ENCODE measurements around the gene PCDHGB4.
A peak's percentile ranks its signal among the peaks of the same experiment; 100 is the strongest.

The PCDHGB4 gene

DNA sequence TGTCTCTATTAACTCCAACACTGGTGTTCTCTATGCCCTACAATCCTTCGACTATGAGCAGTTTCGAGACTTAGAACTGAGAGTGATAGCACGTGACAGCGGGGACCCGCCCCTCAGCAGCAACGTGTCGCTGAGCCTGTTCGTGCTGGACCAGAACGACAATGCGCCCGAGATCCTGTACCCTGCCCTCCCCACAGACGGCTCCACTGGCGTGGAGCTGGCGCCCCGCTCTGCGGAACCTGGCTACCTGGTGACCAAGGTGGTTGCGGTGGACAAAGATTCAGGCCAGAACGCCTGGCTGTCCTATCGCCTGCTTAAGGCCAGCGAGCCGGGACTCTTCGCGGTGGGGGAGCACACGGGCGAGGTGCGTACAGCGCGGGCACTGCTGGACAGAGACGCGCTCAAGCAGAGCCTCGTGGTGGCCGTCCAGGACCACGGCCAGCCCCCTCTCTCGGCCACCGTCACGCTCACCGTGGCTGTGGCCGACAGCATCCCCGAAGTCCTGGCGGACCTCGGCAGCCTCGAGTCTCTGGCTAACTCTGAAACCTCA lies 35.3 kb downstream of the PCDHGB4 start:
- Histone ChIP-seq H3K4me2 (ENCODE audit: low read length) (no peak overlapping the region), H3K79me2 (ENCODE audit: control insufficient read depth, low read length) (no peaks in the 10 kb centered on the region), H3K27ac (ENCODE audit: low read depth, low read length) (no peak overlapping the region), H3K9me2 (replicated peaks; ENCODE audit: control insufficient read depth, low read length) (no peaks in the 10 kb centered on the region), H3K4me3 (ENCODE audit: low read length) (no peak overlapping the region), H3K27me3 (ENCODE audit: control insufficient read depth, low read length) (no peaks in the 10 kb centered on the region), H3K4me1 (ENCODE audit: control insufficient read depth, low read length) (0 out of 2 replicates have a peak, but pooled peaks cover 3% of the 10 kb centered on the region), H4K20me1 (ENCODE audit: control insufficient read depth, insufficient read depth, low read depth, low read length) (no peaks in the 10 kb centered on the region), H3K9me3 (ENCODE audit: control insufficient read depth, insufficient read depth, low read length) (peaks cover 42% of the 10 kb centered on the region; the same call in 1 of the 2 replicates), H3F3A (ENCODE audit: control insufficient read depth, insufficient read depth) (no peaks in the 10 kb centered on the region; the same call in 1 of the 2 replicates), H3K36me3 (ENCODE audit: control insufficient read depth, low read length) (peaks cover 11% of the 10 kb centered on the region; the same call in 1 of the 2 replicates)
- no peak for TF ChIP-seq EZH2phosphoT487 (IDR thresholded peaks at IDR 0.05; ENCODE audit: borderline replicate concordance, low read length)
- TF ChIP-seq, protein P1, sequence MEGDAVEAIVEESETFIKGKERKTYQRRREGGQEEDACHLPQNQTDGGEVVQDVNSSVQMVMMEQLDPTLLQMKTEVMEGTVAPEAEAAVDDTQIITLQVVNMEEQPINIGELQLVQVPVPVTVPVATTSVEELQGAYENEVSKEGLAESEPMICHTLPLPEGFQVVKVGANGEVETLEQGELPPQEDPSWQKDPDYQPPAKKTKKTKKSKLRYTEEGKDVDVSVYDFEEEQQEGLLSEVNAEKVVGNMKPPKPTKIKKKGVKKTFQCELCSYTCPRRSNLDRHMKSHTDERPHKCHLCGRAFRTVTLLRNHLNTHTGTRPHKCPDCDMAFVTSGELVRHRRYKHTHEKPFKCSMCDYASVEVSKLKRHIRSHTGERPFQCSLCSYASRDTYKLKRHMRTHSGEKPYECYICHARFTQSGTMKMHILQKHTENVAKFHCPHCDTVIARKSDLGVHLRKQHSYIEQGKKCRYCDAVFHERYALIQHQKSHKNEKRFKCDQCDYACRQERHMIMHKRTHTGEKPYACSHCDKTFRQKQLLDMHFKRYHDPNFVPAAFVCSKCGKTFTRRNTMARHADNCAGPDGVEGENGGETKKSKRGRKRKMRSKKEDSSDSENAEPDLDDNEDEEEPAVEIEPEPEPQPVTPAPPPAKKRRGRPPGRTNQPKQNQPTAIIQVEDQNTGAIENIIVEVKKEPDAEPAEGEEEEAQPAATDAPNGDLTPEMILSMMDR (IDR thresholded peaks at IDR 0.05; ENCODE audit: low read depth, low read length, poor library complexity, severe bottlenecking) = no peak

DNA sequence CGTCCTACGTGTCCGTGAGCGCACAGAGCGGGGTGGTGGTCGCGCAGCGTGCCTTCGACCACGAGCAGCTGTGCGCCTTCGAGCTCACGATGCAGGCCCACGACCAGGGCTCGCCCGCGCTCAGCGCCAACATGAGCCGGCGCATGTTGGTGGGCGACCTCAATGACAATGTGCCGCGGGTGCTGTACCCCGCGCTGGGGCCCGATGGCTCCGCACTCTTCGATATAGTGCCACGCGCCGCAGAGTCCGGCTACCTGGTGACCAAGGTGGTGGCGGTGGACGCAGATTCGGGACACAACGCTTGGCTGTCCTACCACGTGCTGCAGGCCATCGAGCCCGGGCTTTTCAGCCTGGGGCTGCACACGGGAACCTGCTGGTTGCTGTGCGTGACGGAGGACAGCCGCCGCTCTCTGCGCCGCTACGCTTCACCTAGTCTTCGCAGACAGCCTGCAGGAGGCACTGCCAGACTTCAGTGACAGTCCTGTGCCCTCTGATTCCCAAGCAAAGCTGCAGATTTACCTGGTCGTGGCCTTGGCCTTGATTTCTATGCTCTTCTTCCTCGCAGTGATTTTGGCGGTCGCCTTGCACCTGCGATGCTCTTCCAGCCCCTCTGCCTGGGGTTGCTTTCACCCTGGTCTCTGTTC lies 40.4 kb downstream of the PCDHGB4 start:
- Histone ChIP-seq H3K27me3 (ENCODE audit: control insufficient read depth, low read length) (no peaks in the 10 kb centered on the region), H3K9me3 (ENCODE audit: control insufficient read depth, insufficient read depth, low read length) (peaks cover 19% of the 10 kb centered on the region)

DNA sequence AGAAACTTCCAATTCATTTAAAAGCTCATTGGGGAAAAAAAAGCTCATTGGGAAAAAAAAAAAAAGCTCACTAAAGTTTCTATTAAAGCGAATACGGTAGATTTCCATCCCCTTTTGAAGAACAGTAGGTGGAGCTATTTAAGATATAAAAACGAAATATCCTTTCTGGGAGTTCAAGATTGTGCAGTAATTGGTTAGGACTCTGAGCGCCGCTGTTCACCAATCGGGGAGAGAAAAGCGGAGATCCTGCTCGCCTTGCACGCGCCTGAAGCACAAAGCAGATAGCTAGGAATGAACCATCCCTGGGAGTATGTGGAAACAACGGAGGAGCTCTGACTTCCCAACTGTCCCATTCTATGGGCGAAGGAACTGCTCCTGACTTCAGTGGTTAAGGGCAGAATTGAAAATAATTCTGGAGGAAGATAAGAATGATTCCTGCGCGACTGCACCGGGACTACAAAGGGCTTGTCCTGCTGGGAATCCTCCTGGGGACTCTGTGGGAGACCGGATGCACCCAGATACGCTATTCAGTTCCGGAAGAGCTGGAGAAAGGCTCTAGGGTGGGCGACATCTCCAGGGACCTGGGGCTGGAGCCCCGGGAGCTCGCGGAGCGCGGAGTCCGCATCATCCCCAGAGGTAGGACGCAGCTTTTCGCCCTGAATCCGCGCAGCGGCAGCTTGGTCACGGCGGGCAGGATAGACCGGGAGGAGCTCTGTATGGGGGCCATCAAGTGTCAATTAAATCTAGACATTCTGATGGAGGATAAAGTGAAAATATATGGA lies 43.0 kb downstream of the PCDHGB4 start, which contains the start of gene PCDHGA12:
PCDHGA12 (plus strand) TSS at position 176 of the 782 bp plus-strand sequence; CDS start at position 429, 253 bp downstream.
- Histone ChIP-seq H3K9me3 (ENCODE audit: control insufficient read depth, insufficient read depth, low read length) (peaks cover 18% of the 10 kb centered on the region), H3K79me2 (ENCODE audit: control insufficient read depth, low read length) (no peaks in the 10 kb centered on the region), H3K4me2 (ENCODE audit: low read length) (peak within 1 kb of the TSS; percentile 60), H3F3A (ENCODE audit: control insufficient read depth, insufficient read depth) (0 out of 2 replicates have a peak, but pooled peaks cover 6% of the 10 kb centered on the region), H3K36me3 (ENCODE audit: control insufficient read depth, low read length) (peaks cover 24% of the 10 kb centered on the region), H4K20me1 (ENCODE audit: control insufficient read depth, insufficient read depth, low read depth, low read length) (no peaks in the 10 kb centered on the region), H3K9me2 (replicated peaks; ENCODE audit: control insufficient read depth, low read length) (no peaks in the 10 kb centered on the region), H3K4me1 (ENCODE audit: control insufficient read depth, low read length) (0 out of 2 replicates have a peak, but pooled peaks cover 3% of the 10 kb centered on the region), H3K27ac (ENCODE audit: low read depth, low read length) (0 out of 2 replicates have a peak within 1 kb of the TSS, but pooled peaks have one; percentile 5), H3K27me3 (ENCODE audit: control insufficient read depth, low read length) (no peaks in the 10 kb centered on the region), H3K4me3 (ENCODE audit: low read length) (peak within 1 kb of the TSS; percentile 69)
- TF ChIP-seq EZH2phosphoT487 (IDR thresholded peaks at IDR 0.05; ENCODE audit: borderline replicate concordance, low read length) = no peak
- TF ChIP-seq, protein P1 (IDR thresholded peaks at IDR 0.05; ENCODE audit: low read depth, low read length, poor library complexity, severe bottlenecking) = peak; percentile 73

More for the DNA sequence above, 40.4 kb downstream of the PCDHGB4 start:
- no peak overlapping the region for H3K4me3 ChIP-seq (ENCODE audit: low read length)
- H4K20me1 ChIP-seq (ENCODE audit: control insufficient read depth, insufficient read depth, low read depth, low read length) = no peaks in the 10 kb centered on the region
- H3K4me2 ChIP-seq (ENCODE audit: low read length) = no peak overlapping the region
- TF ChIP-seq, protein P1 (IDR thresholded peaks at IDR 0.05; ENCODE audit: low read depth, low read length, poor library complexity, severe bottlenecking) = no peak
- no peak for TF ChIP-seq EZH2phosphoT487 (IDR thresholded peaks at IDR 0.05; ENCODE audit: borderline replicate concordance, low read length)
- H3K4me1 ChIP-seq (ENCODE audit: control insufficient read depth, low read length) = 0 out of 2 replicates have a peak, but pooled peaks cover 3% of the 10 kb centered on the region
- peaks cover 24% of the 10 kb centered on the region for H3K36me3 ChIP-seq (ENCODE audit: control insufficient read depth, low read length)
- H3F3A ChIP-seq (ENCODE audit: control insufficient read depth, insufficient read depth) = peaks cover 6% of the 10 kb centered on the region; the same call in 1 of the 2 replicates
- no peak overlapping the region for H3K27ac ChIP-seq (ENCODE audit: low read depth, low read length)
- H3K79me2 ChIP-seq (ENCODE audit: control insufficient read depth, low read length) = no peaks in the 10 kb centered on the region
- no peaks in the 10 kb centered on the region for H3K9me2 ChIP-seq (replicated peaks; ENCODE audit: control insufficient read depth, low read length)

All from DOHH2 (cell line).